K562 (cell line): Measurements from ENCODE around the gene OMA1. TPM values are rescaled to one million over a fixed set of nuclear protein-coding genes. Genes with fewer than 3 reads are reported as not detected.

Experiments
- ATAC-seq: fragments of 200-7000 bp; cut with Tn5 transposase; 3 replicates; pipeline ENCODE4 v1.9.1; 2020; ENCODE audit warnings: moderate library complexity
- BruUV-seq: library from RNA; stranded (reverse); fragments of 400-500 nt; replicated peaks from 2 replicates; lab custom pipeline; 2021; lab: Mats Ljungman, UMichigan
- CTCF ChIA-PET: fragments of 300-600 bp; formaldehyde crosslinking; extraction: SDS; loops from one replicate; lab custom pipeline; 2021; ENCODE audit warnings: low intra/inter-chr PET ratio; lab: Yijun Ruan, JAX
- POLR2A ChIA-PET: fragments of 300-600, 350-650 bp; sonication (Branson Sonifier 250); formaldehyde crosslinking; extraction: SDS; loops from one replicate; lab custom pipeline; 2021; ENCODE audit warnings: antibody characterized with exemption, inconsistent platforms; lab: Yijun Ruan, JAX
- DNase-seq, 4 experiments: peaks; one replicate each; pipeline versions ENCODE4 v3.0.0 to v3.0.0-alpha.2; 2011 to 2018; ENCODE audit warnings: low spot score in 3 of 4, mixed read lengths in 3 of 4; ENCODE audit errors: extremely low read depth in 1 of 4
- FAIRE-seq: peaks from 2 replicates; lab custom pipeline; 2011; peaks lifted over from hg19 to GRCh38; lab: Jason Lieb, UNC
- H2AFZ ChIP-seq: 2 replicates; pipeline ENCODE4 v1.6.0; 2011; ENCODE audit warnings: low read depth, low read length, control low read depth, inconsistent platforms
- H3K27ac ChIP-seq: fragments of 200-600 bp; 3 replicates; pipeline ENCODE4 v1.8.0; 2011; ENCODE audit warnings: low read depth, mild to moderate bottlenecking, control low read depth, inconsistent platforms, low read length, moderate library complexity, mixed read lengths; ENCODE audit errors: extremely low read depth
- H3K27me3 ChIP-seq, 2 experiments: fragments of 300-600 bp in 1 of 2; 2 replicates in 1 of 2; 3 replicates in 1 of 2; pipeline versions ENCODE4 v1.6.0 to v1.8.0; 2011; ENCODE audit warnings: inconsistent platforms in 2 of 2, low read length in 2 of 2, mild to moderate bottlenecking in 1 of 2, mixed read lengths in 1 of 2, moderate library complexity in 1 of 2; ENCODE audit not compliant: control insufficient read depth in 2 of 2, insufficient read depth in 2 of 2
- H3K36me3 ChIP-seq: fragments of 300-600 bp; 3 replicates; pipeline ENCODE4 v1.8.0; 2011; ENCODE audit warnings: mild to moderate bottlenecking, low read length, inconsistent platforms; ENCODE audit not compliant: control insufficient read depth, insufficient read depth
- H3K4me1 ChIP-seq, 2 experiments: fragments of 200-600 bp in 1 of 2; replicated peaks in 1 of 2; 2 replicates in 1 of 2; 3 replicates in 1 of 2; pipeline versions ENCODE4 v1.5.1 to v1.8.0; 2011; ENCODE audit warnings: inconsistent platforms in 2 of 2, low read length in 2 of 2, mild to moderate bottlenecking in 1 of 2, mixed read lengths in 1 of 2, moderate library complexity in 1 of 2; ENCODE audit not compliant: control insufficient read depth in 2 of 2, insufficient read depth in 2 of 2
- H3K4me2 ChIP-seq: 2 replicates; pipeline ENCODE4 v1.6.1; 2011; ENCODE audit warnings: low read length, control low read depth, inconsistent platforms, mixed read lengths; ENCODE audit not compliant: insufficient read depth
- H3K4me3 ChIP-seq: fragments of 200-600 bp; sonication (generic), shearing (Covaris generic); 2 replicates; pipeline ENCODE4 v1.5.1; 2016; ENCODE audit warnings: control low read depth, inconsistent platforms
- H3K79me2 ChIP-seq: fragments of 200-600 bp; 3 replicates; pipeline ENCODE4 v1.8.0; 2011; ENCODE audit warnings: low read length, inconsistent platforms; ENCODE audit not compliant: control insufficient read depth, insufficient read depth
- H3K9ac ChIP-seq, 2 experiments: 2 replicates each; pipeline versions ENCODE4 v1.6.0 to v1.6.1; 2011; ENCODE audit warnings: low read depth in 2 of 2, low read length in 2 of 2, control low read depth in 1 of 2, inconsistent platforms in 1 of 2, mild to moderate bottlenecking in 1 of 2, mixed read lengths in 1 of 2; ENCODE audit not compliant: insufficient read depth in 1 of 2
- H3K9me1 ChIP-seq: one replicate; pipeline ENCODE4 v1.6.0; 2011; ENCODE audit warnings: inconsistent platforms, mild to moderate bottlenecking, low read length, moderate library complexity; ENCODE audit not compliant: control insufficient read depth, insufficient read depth
- H3K9me3 ChIP-seq: replicated peaks from 2 replicates; pipeline ENCODE4 v1.5.1; 2011; ENCODE audit warnings: low read depth, low read length, inconsistent platforms; ENCODE audit not compliant: control insufficient read depth, insufficient read depth
- H4K20me1 ChIP-seq: replicated peaks from 2 replicates; pipeline ENCODE4 v1.6.1; 2011; ENCODE audit warnings: low read length, inconsistent platforms, mixed read lengths; ENCODE audit not compliant: control insufficient read depth, insufficient read depth
- NCOA1 ChIP-seq: fragments of 450-650 bp; IDR thresholded peaks from 2 replicates; pipeline ENCODE4 v1.6.1; 2016; ENCODE audit warnings: low read depth
- PYGO2 ChIP-seq: fragments of 450-650 bp; IDR thresholded peaks from 2 replicates; pipeline ENCODE4 v1.6.1; 2016; ENCODE audit warnings: mild to moderate bottlenecking, missing genetic modification characterization, moderate library complexity, missing compliant biosample characterization
- RNF2 ChIP-seq: sonication (generic); IDR thresholded peaks from 2 replicates; pipeline ENCODE4 v1.6.1; 2016
- SAP30 ChIP-seq: fragments of 200-600 bp; sonication (generic); IDR thresholded peaks from 2 replicates; pipeline ENCODE4 v1.6.1; 2012; ENCODE audit warnings: borderline replicate concordance, low read depth, mild to moderate bottlenecking, moderate library complexity, low read length, control low read depth, inconsistent platforms; ENCODE audit not compliant: insufficient read depth, poor library complexity, severe bottlenecking
- TAF9B ChIP-seq: fragments of 450-650 bp; IDR thresholded peaks from 2 replicates; pipeline ENCODE4 v1.6.1; 2018; ENCODE audit warnings: mild to moderate bottlenecking; ENCODE audit not compliant: partially characterized antibody
- ZFP36 ChIP-seq: fragments of 150-350 bp; IDR thresholded peaks from 2 replicates; pipeline ENCODE4 v1.6.1; 2018; ENCODE audit warnings: low read length, low read depth; ENCODE audit not compliant: partially characterized antibody
- WGBS: fragments of 100-300 bp; shearing (Covaris generic); methylation state at CpG from one replicate; pipeline ENCODE4 v1.1.6; 2016; ENCODE audit warnings: low coverage, mixed read lengths; ENCODE audit not compliant: insufficient coverage; ENCODE audit errors: missing lambda C conversion rate; 5-methylcytosine and 5-hydroxymethylcytosine counted together
- in situ Hi-C: fragments of 300-500 bp; cut with MboI; formaldehyde crosslinking; loops from 4 replicates; pipeline ENCODE4 v1.15.0; 2018; ENCODE audit warnings: inconsistent platforms, mixed read lengths
- intact Hi-C: fragments of 100-400 bp; cut with micrococcal nuclease; formaldehyde crosslinking; loops from 2 replicates; pipeline ENCODE4 v1.14.2; 2022
- polyA plus RNA-seq, 8 experiments: library from polyadenylated mRNA; depleted of rRNA in 4 of 8; stranded (reverse) in 5 of 8; unstranded in 3 of 8; fragments of >200 nt; fragmentation: Nextera tagmentation in 2 of 8; fragmentation: Illumina TruSeq in 1 of 8; extraction: Ambion mirVana in 2 of 8; extraction: Trizol in 1 of 8; gene quantifications; 2 replicates each; pipeline versions ENCODE4 v1.2.1 to v1.2.3, GENCODE V29; 2011 to 2014; ENCODE audit warnings: inconsistent platforms in 1 of 8, missing spikeins in 1 of 8
- total RNA-seq, 7 experiments: library from RNA; depleted of rRNA in 6 of 7; stranded (reverse); fragments of >200 nt in 6 of 7; fragmentation: Illumina TruSeq in 2 of 7; extraction: Trizol in 2 of 7; gene quantifications; 2 replicates each; pipeline versions ENCODE4 v1.2.1 to v1.2.3, GENCODE V29; 2011 to 2021; ENCODE audit warnings: low replicate concordance in 1 of 7
- TF ChIP-seq, protein P1 (sequence below): fragments of 250-450 bp; sonication (Bioruptor Pico); IDR thresholded peaks from 2 replicates; pipeline ENCODE4 v1.4.0; 2020; ENCODE audit warnings: borderline replicate concordance
- TF ChIP-seq, protein P2 (sequence below): fragments of 450-650 bp; conservative IDR thresholded peaks from 2 replicates; pipeline ENCODE4 v1.6.1; 2016; ENCODE audit warnings: missing genetic modification characterization, low read depth, mild to moderate bottlenecking, control low read depth, missing compliant biosample characterization
- TF ChIP-seq, protein P3 (sequence below): fragments of 250-450 bp; sonication (Bioruptor Pico); IDR thresholded peaks from 2 replicates; pipeline ENCODE4 v1.6.1; 2021; ENCODE audit warnings: mild to moderate bottlenecking
- TF ChIP-seq, protein P4 (sequence below), 2 experiments: fragments of 450-650 bp; IDR thresholded peaks; 2 replicates each; pipeline ENCODE4 v1.6.1; 2016
- TF ChIP-seq, protein P5 (sequence below): fragments of 450-650 bp; IDR thresholded peaks from 2 replicates; pipeline ENCODE4 v1.6.1; 2016; ENCODE audit warnings: mild to moderate bottlenecking

The OMA1 gene
- total and polyA plus RNA-seq, 9 of the 15 experiments (the other 6 are each of a cell fraction or from before 2014, with no cell fraction given), result 16.6 to 51.5 (median 33.5) TPM

DNA sequence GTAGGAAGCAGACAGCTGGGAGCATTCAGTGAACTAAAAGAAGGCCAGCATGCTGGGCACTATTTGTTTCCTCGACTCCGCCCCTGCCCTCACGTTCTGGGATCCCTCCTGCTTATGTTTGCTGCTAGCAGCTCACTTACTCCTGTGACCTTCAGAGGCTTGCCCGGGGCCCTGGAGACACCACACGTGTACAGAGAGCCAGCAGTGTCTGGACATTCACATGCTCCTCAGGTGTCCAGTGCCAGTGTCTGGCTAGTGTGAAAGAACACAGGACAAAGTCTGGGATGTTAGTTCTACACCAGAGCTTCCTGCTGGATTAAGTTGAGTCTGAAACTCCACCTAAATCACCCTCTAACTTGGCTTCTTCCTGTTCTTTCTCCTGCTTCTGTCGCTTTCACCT, 108.1 kb downstream of the OMA1 start:
- H3K4me3 ChIP-seq, result no peak overlapping the region
- TF ChIP-seq, protein P1, sequence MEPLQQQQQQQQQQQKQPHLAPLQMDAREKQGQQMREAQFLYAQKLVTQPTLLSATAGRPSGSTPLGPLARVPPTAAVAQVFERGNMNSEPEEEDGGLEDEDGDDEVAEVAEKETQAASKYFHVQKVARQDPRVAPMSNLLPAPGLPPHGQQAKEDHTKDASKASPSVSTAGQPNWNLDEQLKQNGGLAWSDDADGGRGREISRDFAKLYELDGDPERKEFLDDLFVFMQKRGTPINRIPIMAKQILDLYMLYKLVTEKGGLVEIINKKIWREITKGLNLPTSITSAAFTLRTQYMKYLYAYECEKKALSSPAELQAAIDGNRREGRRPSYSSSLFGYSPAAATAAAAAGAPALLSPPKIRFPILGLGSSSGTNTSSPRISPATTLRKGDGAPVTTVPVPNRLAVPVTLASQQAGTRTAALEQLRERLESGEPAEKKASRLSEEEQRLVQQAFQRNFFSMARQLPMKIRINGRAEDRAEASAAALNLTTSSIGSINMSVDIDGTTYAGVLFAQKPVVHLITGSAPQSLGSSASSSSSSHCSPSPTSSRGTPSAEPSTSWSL (CRISPR knock-in tag), result no peak
- TF ChIP-seq RNF2 (no peak), TAF9B (no peak), PYGO2 (tag) (no peak), ZFP36 (no peak), NCOA1 (no peak), SAP30 (no peak)
- TF ChIP-seq, protein P2, sequence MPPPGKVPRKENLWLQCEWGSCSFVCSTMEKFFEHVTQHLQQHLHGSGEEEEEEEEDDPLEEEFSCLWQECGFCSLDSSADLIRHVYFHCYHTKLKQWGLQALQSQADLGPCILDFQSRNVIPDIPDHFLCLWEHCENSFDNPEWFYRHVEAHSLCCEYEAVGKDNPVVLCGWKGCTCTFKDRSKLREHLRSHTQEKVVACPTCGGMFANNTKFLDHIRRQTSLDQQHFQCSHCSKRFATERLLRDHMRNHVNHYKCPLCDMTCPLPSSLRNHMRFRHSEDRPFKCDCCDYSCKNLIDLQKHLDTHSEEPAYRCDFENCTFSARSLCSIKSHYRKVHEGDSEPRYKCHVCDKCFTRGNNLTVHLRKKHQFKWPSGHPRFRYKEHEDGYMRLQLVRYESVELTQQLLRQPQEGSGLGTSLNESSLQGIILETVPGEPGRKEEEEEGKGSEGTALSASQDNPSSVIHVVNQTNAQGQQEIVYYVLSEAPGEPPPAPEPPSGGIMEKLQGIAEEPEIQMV, result no peak
- TF ChIP-seq, protein P3, sequence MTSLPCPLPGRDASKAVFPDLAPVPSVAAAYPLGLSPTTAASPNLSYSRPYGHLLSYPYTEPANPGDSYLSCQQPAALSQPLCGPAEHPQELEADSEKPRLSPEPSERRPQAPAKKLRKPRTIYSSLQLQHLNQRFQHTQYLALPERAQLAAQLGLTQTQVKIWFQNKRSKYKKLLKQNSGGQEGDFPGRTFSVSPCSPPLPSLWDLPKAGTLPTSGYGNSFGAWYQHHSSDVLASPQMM (CRISPR knock-in tag), result no peak
- TF ChIP-seq, protein P4, sequence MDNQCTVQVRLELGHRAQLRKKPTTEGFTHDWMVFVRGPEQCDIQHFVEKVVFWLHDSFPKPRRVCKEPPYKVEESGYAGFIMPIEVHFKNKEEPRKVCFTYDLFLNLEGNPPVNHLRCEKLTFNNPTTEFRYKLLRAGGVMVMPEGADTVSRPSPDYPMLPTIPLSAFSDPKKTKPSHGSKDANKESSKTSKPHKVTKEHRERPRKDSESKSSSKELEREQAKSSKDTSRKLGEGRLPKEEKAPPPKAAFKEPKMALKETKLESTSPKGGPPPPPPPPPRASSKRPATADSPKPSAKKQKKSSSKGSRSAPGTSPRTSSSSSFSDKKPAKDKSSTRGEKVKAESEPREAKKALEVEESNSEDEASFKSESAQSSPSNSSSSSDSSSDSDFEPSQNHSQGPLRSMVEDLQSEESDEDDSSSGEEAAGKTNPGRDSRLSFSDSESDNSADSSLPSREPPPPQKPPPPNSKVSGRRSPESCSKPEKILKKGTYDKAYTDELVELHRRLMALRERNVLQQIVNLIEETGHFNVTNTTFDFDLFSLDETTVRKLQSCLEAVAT (IDR thresholded peaks at IDR 0.05), result no peak
- TF ChIP-seq, protein P5, sequence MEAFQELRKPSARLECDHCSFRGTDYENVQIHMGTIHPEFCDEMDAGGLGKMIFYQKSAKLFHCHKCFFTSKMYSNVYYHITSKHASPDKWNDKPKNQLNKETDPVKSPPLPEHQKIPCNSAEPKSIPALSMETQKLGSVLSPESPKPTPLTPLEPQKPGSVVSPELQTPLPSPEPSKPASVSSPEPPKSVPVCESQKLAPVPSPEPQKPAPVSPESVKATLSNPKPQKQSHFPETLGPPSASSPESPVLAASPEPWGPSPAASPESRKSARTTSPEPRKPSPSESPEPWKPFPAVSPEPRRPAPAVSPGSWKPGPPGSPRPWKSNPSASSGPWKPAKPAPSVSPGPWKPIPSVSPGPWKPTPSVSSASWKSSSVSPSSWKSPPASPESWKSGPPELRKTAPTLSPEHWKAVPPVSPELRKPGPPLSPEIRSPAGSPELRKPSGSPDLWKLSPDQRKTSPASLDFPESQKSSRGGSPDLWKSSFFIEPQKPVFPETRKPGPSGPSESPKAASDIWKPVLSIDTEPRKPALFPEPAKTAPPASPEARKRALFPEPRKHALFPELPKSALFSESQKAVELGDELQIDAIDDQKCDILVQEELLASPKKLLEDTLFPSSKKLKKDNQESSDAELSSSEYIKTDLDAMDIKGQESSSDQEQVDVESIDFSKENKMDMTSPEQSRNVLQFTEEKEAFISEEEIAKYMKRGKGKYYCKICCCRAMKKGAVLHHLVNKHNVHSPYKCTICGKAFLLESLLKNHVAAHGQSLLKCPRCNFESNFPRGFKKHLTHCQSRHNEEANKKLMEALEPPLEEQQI, result no peak
- TF ChIP-seq, all 486 proteins: peak for 0
- peaks cover 0 to 11% of the 10 kb centered on the region in 2 experiments; a peak in 2 of 5 replicates for H3K27me3 ChIP-seq
- no peak overlapping the region for H2AFZ ChIP-seq
- H3K9me1 ChIP-seq, result no peaks in the 10 kb centered on the region
- no peak overlapping the region for H3K4me2 ChIP-seq
- no peaks in the 10 kb centered on the region for H4K20me1 ChIP-seq
- 21% methylated on average over 6 of the region's 6 CpGs for WGBS
- ATAC-seq (no peak), FAIRE-seq (no peak), DNase-seq (no peak)
- POLR2A ChIA-PET, result interaction anchor here (0.7 to 2.2 kb wide), 2 partner anchors 10 to 18 kb away, joined by 3 to 5 read pairs; no protein-coding TSS in a partner anchor
- CTCF ChIA-PET, result no interaction called here
- H3K9ac ChIP-seq, result no peak overlapping the region
- no peaks in the 10 kb centered on the region for H3K9me3 ChIP-seq
- in situ Hi-C loops, result no loop called here
- no peak overlapping the region for H3K27ac ChIP-seq
- no peaks in the 10 kb centered on the region for H3K36me3 ChIP-seq
- peaks cover 0 to 8% of the 10 kb centered on the region in 2 experiments; a peak in 3 of 5 replicates for H3K4me1 ChIP-seq
- no peaks in the 10 kb centered on the region for H3K79me2 ChIP-seq
- intact Hi-C loops, result no loop called here
- no TSS peak for BruUV-seq
